Neuronal stem cell (in vitro differentiated cells): ENCODE measurements around the gene PMFBP1.

ENCODE experiments used
- DNase-seq: peaks from one replicate; pipeline ENCODE4 v3.0.0-alpha.2; 2013; ENCODE audit warnings: low spot score
- H2AFZ ChIP-seq: one replicate; pipeline ENCODE4 v1.6.1; 2013; ENCODE audit warnings: mild to moderate bottlenecking, low read length, inconsistent platforms
- H2AK5ac ChIP-seq: 2 replicates; pipeline ENCODE4 v1.6.1; 2013; ENCODE audit warnings: low read depth, mild to moderate bottlenecking, inconsistent platforms, low read length, moderate library complexity, mixed read lengths
- H2BK120ac ChIP-seq: 2 replicates; pipeline ENCODE4 v1.6.1; 2013; ENCODE audit warnings: low read depth, mild to moderate bottlenecking, inconsistent platforms, low read length, moderate library complexity, mixed read lengths
- H2BK12ac ChIP-seq: one replicate; pipeline ENCODE4 v1.6.1; 2013; ENCODE audit warnings: low read length, inconsistent platforms
- H2BK15ac ChIP-seq: 2 replicates; pipeline ENCODE4 v1.6.1; 2013; ENCODE audit warnings: mild to moderate bottlenecking, low read length, inconsistent platforms, mixed read lengths
- H2BK5ac ChIP-seq: one replicate; pipeline ENCODE4 v1.6.1; 2013; ENCODE audit warnings: inconsistent platforms, mild to moderate bottlenecking, low read length, moderate library complexity
- H3K14ac ChIP-seq: one replicate; pipeline ENCODE4 v1.6.1; 2013; ENCODE audit warnings: low read length, inconsistent platforms
- H3K18ac ChIP-seq: 2 replicates; pipeline ENCODE4 v1.6.1; 2013; ENCODE audit warnings: low read length, inconsistent platforms
- H3K23ac ChIP-seq: 2 replicates; pipeline ENCODE4 v1.6.1; 2013; ENCODE audit warnings: low read depth, mild to moderate bottlenecking, mixed read lengths, low read length, inconsistent platforms; ENCODE audit not compliant: poor library complexity
- H3K27ac ChIP-seq: replicated peaks from 3 replicates; pipeline ENCODE4 v1.5.1; 2013; ENCODE audit warnings: low read length, inconsistent platforms
- H3K27me3 ChIP-seq, 3 experiments: 2 replicates each; pipeline ENCODE4 v1.6.1; 2013; ENCODE audit warnings: low read length in 3 of 3, mild to moderate bottlenecking in 2 of 3, inconsistent platforms in 1 of 3, low read depth in 1 of 3, mixed read lengths in 1 of 3, moderate library complexity in 1 of 3; ENCODE audit not compliant: control insufficient read depth in 3 of 3, insufficient read depth in 3 of 3
- H3K36me3 ChIP-seq, 2 donors: replicated peaks in 1 of 2; 2 replicates each; pipeline ENCODE4 v1.6.1; 2013; ENCODE audit warnings: low read length in 2 of 2; ENCODE audit not compliant: control insufficient read depth in 2 of 2, insufficient read depth in 2 of 2
- H3K4ac ChIP-seq: 2 replicates; pipeline ENCODE4 v1.6.1; 2013; ENCODE audit warnings: inconsistent platforms, mild to moderate bottlenecking, low read length, moderate library complexity
- H3K4me1 ChIP-seq, 2 donors: 1 replicate in 1 of 2; 2 replicates in 1 of 2; pipeline ENCODE4 v1.6.1; 2013; ENCODE audit warnings: low read length in 2 of 2, low read depth in 1 of 2; ENCODE audit not compliant: control insufficient read depth in 2 of 2, insufficient read depth in 1 of 2
- H3K4me2 ChIP-seq: one replicate; pipeline ENCODE4 v1.6.1; 2013; ENCODE audit warnings: mild to moderate bottlenecking, low read length, inconsistent platforms; ENCODE audit not compliant: insufficient read depth, poor library complexity, severe bottlenecking
- H3K4me3 ChIP-seq, 2 donors: 2 replicates each; pipeline ENCODE4 v1.5.1; 2013; ENCODE audit warnings: low read length in 2 of 2, mild to moderate bottlenecking in 2 of 2, inconsistent platforms in 1 of 2, moderate library complexity in 1 of 2
- H3K79me1 ChIP-seq: one replicate; pipeline ENCODE4 v1.6.1; 2013; ENCODE audit warnings: low read depth, mild to moderate bottlenecking, inconsistent platforms, low read length, moderate library complexity
- H3K9ac ChIP-seq: one replicate; pipeline ENCODE4 v1.6.1; 2013; ENCODE audit warnings: mild to moderate bottlenecking, low read depth, low read length, inconsistent platforms; ENCODE audit not compliant: poor library complexity
- H3K9me3 ChIP-seq, 2 donors: replicated peaks in 1 of 2; 2 replicates each; pipeline versions ENCODE3 to v1.6.1; 2013; ENCODE audit warnings: low read length in 2 of 2, mild to moderate bottlenecking in 2 of 2, inconsistent platforms in 1 of 2, low read depth in 1 of 2, mixed read lengths in 1 of 2, moderate library complexity in 1 of 2; ENCODE audit not compliant: control insufficient read depth in 2 of 2, insufficient read depth in 1 of 2
- H4K8ac ChIP-seq: one replicate; pipeline ENCODE4 v1.6.1; 2013; ENCODE audit warnings: low read depth, mild to moderate bottlenecking, inconsistent platforms, low read length, moderate library complexity
- H4K91ac ChIP-seq: one replicate; pipeline ENCODE4 v1.6.1; 2013; ENCODE audit warnings: low read length, low read depth, mild to moderate bottlenecking, inconsistent platforms; ENCODE audit not compliant: poor library complexity
- WGBS, 2 donors: extraction: QIAGEN DNeasy Blood & Tissue Kit; methylation state at CpG; one replicate each; pipeline ENCODE4 v1.1.7; 2013; ENCODE audit warnings: missing lambda C conversion rate in 2 of 2, mixed read lengths in 1 of 2; ENCODE audit not compliant: insufficient read length in 2 of 2, insufficient replicate concordance in 1 of 2; ENCODE audit errors: extremely low coverage in 2 of 2; 5-methylcytosine and 5-hydroxymethylcytosine counted together

The PMFBP1 gene

DNA sequence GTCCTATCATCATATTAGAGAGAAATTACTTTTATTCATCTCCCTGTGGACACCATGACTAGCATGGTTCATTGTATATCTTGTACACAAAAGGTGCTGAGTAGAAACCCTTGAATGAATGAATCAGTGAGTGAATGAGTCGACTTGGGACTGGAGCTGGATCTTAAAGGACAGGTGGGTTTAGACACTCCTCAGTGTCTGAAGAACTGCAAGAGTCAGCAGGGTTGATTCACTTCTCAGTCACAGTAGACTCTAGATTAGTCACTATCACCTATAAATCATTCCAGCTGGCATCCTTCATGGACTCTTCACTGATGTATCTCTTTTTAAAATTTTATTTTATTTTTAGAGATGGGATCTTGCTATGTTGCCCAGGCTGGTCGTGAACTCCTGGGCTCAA lies 30.1 kb upstream of the PMFBP1 start:
- no peak overlapping the region for H3K23ac ChIP-seq
- no peaks in the 10 kb centered on the region for H3K79me1 ChIP-seq
- WGBS, 2 donors, result no CpG with 5 or more reads among the region's 2 CpGs
- H2BK120ac ChIP-seq, result no peak overlapping the region
- H2AFZ ChIP-seq, result no peak overlapping the region
- H3K4me3 ChIP-seq, result no peak overlapping the region
- no peak overlapping the region for H3K14ac ChIP-seq
- peaks cover 10 to 20% of the 10 kb centered on the region in 2 donors for H3K4me1 ChIP-seq
- H2AK5ac ChIP-seq, result no peak overlapping the region
- H2BK12ac ChIP-seq, result no peak overlapping the region
- no peak overlapping the region for H3K4me2 ChIP-seq
- H2BK5ac ChIP-seq, result no peak overlapping the region
- H3K36me3 ChIP-seq, result no peaks in the 10 kb centered on the region
- H3K4ac ChIP-seq, result no peak overlapping the region
- H3K9ac ChIP-seq, result no peak overlapping the region
- no peaks in the 10 kb centered on the region for H3K27me3 ChIP-seq
- H4K8ac ChIP-seq, result no peak overlapping the region
- H4K91ac ChIP-seq, result no peak overlapping the region
- no peak overlapping the region for H2BK15ac ChIP-seq
- H3K18ac ChIP-seq, result no peak overlapping the region
- DNase-seq, result no peak
- no peak overlapping the region for H3K27ac ChIP-seq
- no peaks in the 10 kb centered on the region for H3K9me3 ChIP-seq

DNA sequence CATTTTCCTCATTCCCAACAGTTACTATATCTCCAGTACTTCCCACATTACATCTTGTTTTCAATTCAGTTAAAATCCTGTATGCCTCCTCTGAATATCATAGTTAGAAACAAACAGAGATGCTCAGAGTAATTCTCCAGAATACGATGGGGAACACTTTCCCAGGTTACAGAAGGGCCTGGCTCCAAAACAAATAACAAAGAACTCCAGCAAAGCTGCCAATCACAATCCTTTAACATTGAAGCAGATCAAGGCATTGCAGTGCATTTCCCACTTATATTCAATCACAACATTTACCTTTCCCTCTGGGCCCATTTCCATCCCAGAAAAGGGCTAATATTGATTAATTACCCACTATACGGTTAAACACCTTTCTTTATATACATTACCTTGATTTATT lies 29.4 kb upstream of the PMFBP1 start:
- no peak overlapping the region for H2BK120ac ChIP-seq
- no peak overlapping the region for H2AFZ ChIP-seq
- no peak overlapping the region for H3K4ac ChIP-seq
- H3K4me3 ChIP-seq, result no peak overlapping the region
- no peak overlapping the region for H2BK5ac ChIP-seq
- DNase-seq, result no peak
- no peaks in the 10 kb centered on the region for H3K79me1 ChIP-seq
- H3K18ac ChIP-seq, result no peak overlapping the region
- no CpG with 5 or more reads among the region's 2 CpGs for WGBS, 2 donors
- no peak overlapping the region for H3K4me2 ChIP-seq
- no peak overlapping the region for H3K27ac ChIP-seq
- H3K4me1 ChIP-seq, result peaks cover 10 to 20% of the 10 kb centered on the region in 2 donors
- H3K14ac ChIP-seq, result no peak overlapping the region
- no peak overlapping the region for H2BK12ac ChIP-seq
- H3K23ac ChIP-seq, result no peak overlapping the region
- no peaks in the 10 kb centered on the region for H3K27me3 ChIP-seq
- no peak overlapping the region for H3K9ac ChIP-seq
- no peak overlapping the region for H4K8ac ChIP-seq
- no peaks in the 10 kb centered on the region for H3K9me3 ChIP-seq
- H4K91ac ChIP-seq, result no peak overlapping the region
- no peak overlapping the region for H2AK5ac ChIP-seq
- H3K36me3 ChIP-seq, result no peaks in the 10 kb centered on the region
- no peak overlapping the region for H2BK15ac ChIP-seq

DNA sequence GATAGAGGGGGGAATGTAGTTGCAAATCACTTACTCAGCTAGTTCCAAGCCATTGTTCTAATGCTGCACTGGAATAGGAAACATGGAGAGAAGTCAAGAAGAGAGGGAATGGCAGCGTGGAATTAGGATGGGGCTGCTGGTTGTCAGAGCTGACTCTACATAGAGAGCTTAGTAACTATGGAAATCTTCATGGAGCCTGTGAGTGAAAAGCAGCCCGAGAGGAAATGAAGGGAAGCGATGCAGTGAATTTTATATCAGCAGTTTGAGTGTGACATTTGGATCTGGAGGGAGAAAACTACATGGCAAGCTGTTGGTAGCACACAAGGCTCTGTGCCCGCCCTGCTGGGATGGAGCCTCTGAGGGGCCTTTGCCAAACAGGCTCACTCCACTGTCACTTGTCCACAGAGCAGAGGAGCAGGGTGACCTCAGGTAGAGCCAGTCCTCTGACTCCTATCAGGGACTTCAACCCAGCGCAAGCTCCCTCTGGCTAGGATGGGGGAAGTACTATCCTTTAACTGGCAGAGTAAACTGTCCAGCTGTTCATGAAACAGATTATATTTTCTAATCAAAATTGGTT lies 27.9 kb upstream of the PMFBP1 start:
- Histone ChIP-seq H3K27me3 (no peaks in the 10 kb centered on the region), H3K27ac (no peak overlapping the region), H4K91ac (no peak overlapping the region), H2BK120ac (no peak overlapping the region), H4K8ac (no peak overlapping the region), H2BK5ac (no peak overlapping the region), H3K4me2 (no peak overlapping the region), H2AK5ac (no peak overlapping the region), H3K9me3 (no peaks in the 10 kb centered on the region), H3K4ac (no peak overlapping the region), H3K4me3 (no peak overlapping the region), H3K4me1 (peaks cover 11 to 25% of the 10 kb centered on the region in 2 donors), H2AFZ (no peak overlapping the region), H3K9ac (no peak overlapping the region), H3K18ac (no peak overlapping the region), H3K23ac (no peak overlapping the region), H2BK12ac (no peak overlapping the region), H3K79me1 (no peaks in the 10 kb centered on the region), H2BK15ac (no peak overlapping the region), H3K36me3 (no peaks in the 10 kb centered on the region), H3K14ac (no peak overlapping the region)
- DNase-seq, result no peak
- WGBS, 2 donors, result no CpG with 5 or more reads among the region's 5 CpGs

DNA sequence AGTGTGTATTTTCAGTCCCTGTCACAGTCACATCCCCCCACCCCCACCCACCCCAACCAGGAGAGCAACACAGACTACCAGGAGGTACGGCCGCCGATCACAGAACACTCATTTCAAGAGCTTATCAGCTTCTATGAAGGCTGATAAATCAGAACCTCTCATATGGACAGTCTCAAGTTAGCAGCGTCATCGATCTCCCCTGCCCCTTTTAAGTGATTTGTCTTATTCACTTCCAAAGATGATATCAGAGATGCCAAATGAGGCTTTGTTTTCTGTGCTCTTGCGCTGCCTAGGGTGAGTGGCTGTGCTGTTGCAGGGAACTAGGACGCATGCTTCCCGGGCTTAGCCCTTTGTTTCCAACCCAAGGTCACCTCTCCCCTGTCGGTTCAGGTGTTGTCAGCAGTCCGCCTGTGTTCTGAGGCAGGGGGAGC lies 26.8 kb upstream of the PMFBP1 start:
- Histone ChIP-seq H4K91ac (no peak overlapping the region), H2AFZ (peak overlapping the region; percentile 8), H3K18ac (no peak overlapping the region), H3K4ac (no peak overlapping the region), H4K8ac (no peak overlapping the region), H3K9me3 (no peaks in the 10 kb centered on the region), H2BK120ac (no peak overlapping the region), H2AK5ac (no peak overlapping the region), H2BK15ac (no peak overlapping the region), H3K23ac (no peak overlapping the region), H3K79me1 (no peaks in the 10 kb centered on the region), H3K27ac (no peak overlapping the region), H3K4me2 (no peak overlapping the region), H3K4me1 (peaks cover 10 to 25% of the 10 kb centered on the region in 2 donors), H3K27me3 (no peaks in the 10 kb centered on the region), H3K14ac (no peak overlapping the region), H2BK12ac (no peak overlapping the region), H3K9ac (no peak overlapping the region), H3K4me3 (no peak overlapping the region), H2BK5ac (no peak overlapping the region), H3K36me3 (no peaks in the 10 kb centered on the region)
- no CpG with 5 or more reads among the region's 10 CpGs for WGBS, 2 donors
- no peak for DNase-seq
